ENCODE results near the gene EML5.

GRCh38 chr14:88568196-88568595 lies 224.6 kb downstream of the EML5 start:
- no peak for TF ChIP-seq POLR2A (IDR thresholded peaks at IDR 0.05; ENCODE audit: low read length)
- TF ChIP-seq GATA1 (IDR thresholded peaks at IDR 0.05; ENCODE audit: low read depth, low read length) = no peak
